Epithelial cell of proximal tubule (primary cell): ENCODE data around the gene ZFYVE27. TPM values are rescaled to one million over a fixed set of nuclear protein-coding genes. Genes with fewer than 3 reads are reported as not detected.

Experiments
- DNase-seq: peaks from one replicate; pipeline ENCODE4 v3.0.0-alpha.2; 2011; ENCODE audit warnings: low read depth
- H3K4me3 ChIP-seq: 2 replicates; pipeline ENCODE4 v1.5.1; 2011; ENCODE audit warnings: low read depth, mild to moderate bottlenecking, low read length
- total RNA-seq: library from RNA; depleted of rRNA; stranded (reverse); fragments of >200 nt; gene quantifications from 2 replicates; pipeline ENCODE4 v1.2.3, GENCODE V29; 2015
- TF ChIP-seq, protein P1 (sequence below): conservative IDR thresholded peaks from 2 replicates; pipeline ENCODE4 v1.5.1; 2012; ENCODE audit warnings: low read depth, mild to moderate bottlenecking, low read length

The ZFYVE27 gene
- total RNA-seq, 1 donor from 2014 or later: 13.5 TPM

DNA sequence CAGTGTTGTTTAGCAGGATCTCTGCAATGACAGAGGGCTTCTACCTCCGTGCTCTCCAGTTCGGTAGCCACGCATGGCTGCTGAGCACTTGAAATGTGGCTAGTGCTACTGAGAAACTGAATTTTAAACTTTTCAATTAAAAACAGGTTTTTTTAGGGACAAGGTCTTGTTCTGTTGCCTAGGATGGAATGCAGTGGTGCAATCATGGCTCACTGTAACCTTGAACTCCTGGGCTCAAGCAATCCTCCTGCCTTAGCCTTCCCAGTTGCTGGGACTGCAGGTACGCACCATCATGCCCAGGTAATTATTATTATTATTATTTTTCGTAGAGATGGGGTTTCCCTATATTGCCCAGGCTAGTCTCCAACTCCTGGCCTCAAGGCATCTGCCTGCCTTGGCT, 48.3 kb downstream of the ZFYVE27 start:
- no peak for DNase-seq
- TF ChIP-seq, protein P1, sequence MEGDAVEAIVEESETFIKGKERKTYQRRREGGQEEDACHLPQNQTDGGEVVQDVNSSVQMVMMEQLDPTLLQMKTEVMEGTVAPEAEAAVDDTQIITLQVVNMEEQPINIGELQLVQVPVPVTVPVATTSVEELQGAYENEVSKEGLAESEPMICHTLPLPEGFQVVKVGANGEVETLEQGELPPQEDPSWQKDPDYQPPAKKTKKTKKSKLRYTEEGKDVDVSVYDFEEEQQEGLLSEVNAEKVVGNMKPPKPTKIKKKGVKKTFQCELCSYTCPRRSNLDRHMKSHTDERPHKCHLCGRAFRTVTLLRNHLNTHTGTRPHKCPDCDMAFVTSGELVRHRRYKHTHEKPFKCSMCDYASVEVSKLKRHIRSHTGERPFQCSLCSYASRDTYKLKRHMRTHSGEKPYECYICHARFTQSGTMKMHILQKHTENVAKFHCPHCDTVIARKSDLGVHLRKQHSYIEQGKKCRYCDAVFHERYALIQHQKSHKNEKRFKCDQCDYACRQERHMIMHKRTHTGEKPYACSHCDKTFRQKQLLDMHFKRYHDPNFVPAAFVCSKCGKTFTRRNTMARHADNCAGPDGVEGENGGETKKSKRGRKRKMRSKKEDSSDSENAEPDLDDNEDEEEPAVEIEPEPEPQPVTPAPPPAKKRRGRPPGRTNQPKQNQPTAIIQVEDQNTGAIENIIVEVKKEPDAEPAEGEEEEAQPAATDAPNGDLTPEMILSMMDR: no peak
- H3K4me3 ChIP-seq: no peak overlapping the region

DNA sequence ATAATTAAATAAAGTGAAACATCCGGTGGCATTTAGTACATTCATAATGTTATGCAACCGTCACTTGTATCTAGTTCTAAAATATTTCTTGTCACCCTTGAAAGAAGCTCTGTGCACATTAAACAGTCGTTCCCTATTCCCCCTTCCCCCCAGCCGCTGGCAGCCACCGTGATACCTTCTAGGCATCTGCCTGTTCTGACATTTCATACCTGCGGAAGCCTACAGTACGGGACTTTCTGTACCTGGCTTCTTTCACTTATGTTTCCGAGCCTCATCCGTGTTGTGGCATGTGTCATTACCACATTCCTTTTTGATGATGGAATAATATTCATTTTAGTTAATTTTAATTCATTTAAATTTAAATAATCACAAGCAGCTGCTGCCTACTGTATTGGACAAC, 48.8 kb downstream of the ZFYVE27 start:
- no peak overlapping the region for H3K4me3 ChIP-seq
- no peak for DNase-seq
- TF ChIP-seq, protein P1: no peak

DNA sequence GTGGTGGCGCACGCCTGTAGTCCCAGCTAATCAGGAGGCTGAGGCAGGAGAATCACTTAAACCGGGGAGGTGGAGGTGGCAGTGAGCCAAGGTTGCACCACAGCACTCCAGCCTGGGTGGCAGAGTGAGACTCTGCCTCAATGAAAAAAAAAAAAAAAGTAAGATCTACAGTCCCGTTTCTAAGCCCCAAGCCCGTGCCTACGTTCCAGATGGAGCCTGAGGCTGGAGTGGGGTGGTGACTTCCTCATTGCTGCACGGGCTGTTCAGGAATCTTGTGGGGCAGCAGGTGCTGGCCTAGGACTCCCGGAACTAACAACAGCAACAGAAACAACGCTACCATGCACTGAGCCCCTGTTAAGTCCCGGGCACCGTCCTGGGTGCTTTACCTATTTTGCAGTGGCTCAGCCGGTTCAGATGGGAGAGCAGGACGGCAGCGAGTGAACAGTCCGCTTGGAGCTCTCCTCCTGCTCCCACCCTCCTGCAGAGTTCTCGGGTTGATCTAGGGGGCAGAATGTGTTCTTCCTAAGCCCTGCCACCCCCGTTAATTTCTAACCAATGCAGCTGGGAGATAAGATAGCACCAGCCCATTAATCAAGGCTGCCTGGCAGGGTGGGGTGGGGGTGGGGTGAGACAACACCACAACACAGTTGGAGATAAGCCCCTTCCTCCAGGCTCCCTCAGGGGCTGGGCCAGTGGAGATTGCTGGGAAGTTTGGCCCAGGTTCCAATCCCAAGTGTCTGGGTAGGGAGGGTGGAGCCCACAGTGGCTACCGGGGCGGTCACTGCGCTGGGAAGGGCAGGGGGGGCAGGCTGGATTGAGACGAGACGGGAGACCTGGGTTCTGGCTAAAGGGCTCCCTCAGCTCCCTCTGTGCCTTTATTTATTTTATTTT, 51.9 kb downstream of the ZFYVE27 start:
- DNase-seq: no peak
- TF ChIP-seq, protein P1: peak; percentile 6
- peak overlapping the region; percentile 23 for H3K4me3 ChIP-seq

DNA sequence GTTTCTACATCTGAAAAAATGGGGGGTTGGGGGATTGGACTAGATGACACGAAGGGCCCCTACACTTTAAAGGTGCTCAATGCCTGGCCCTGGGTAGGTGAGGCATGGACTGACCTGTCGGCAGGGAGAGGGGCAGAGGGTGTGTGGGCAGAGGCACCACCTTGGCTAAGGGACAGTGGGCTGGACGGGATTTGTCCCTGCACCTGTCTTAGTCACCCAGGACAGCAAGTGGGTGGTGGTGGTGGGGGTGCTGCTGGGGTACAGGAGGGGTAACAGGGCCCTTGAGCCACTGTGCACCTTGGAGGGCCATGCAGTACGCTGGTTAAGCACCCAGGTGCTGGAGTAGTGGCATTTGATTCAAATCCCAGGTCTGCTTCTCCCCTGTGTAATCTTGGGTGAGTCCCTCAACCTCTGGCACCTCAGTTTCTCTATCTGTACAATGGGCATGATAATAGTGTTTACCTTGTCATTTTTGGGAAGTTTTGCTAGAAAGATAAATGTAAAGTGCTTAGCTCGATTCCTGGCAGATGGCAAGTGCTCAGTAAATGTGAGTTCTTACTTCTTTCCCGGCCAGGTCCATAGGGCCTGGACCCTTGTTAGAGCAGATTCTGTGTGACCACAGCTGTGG, 53.0 kb downstream of the ZFYVE27 start:
- TF ChIP-seq, protein P1: no peak
- H3K4me3 ChIP-seq: no peak overlapping the region
- no peak for DNase-seq

DNA sequence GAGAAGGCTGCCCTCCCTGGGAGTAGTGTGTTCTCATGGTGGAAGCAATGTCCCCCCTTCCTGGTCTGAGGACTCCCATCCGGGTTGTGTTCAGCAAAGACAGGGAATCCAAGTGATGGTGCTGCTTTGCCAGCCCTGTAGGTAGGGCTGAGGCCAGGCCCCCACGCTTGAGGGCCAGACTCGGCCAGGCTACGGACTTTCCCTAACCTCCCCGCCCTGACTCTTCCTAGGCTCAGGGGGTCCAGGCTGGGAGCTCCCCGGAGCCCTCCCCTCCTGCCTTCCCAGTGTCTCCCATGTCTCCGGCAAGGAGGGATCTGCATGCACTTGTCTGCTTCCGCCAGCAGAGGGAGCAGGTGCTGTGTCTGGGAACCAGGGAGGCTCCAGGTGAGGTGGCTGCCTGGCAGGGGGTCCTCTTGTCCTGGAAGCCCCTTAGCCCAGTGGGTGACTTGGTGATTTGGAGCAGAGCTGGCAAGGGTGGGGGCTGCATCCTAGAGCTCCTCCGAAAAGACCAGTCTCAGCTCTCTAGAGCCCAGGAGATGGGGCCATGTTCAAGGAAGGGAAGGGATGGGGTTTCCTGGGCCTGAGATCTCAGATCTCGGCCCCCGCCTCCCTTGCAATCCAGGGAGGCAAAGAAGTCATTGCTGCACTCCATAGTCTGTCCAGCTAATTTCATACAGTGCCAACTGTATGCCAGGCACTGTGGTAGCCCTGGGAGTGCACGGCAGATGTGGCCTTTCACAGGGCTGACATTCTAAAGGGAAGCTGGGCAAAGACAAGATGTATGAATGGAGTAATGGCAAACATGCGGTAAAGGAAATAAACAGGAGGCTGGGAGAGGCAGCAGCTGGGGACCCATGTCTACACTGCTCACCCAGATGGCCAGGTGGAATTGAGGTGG, 55.1 kb downstream of the ZFYVE27 start:
- TF ChIP-seq, protein P1: peak; percentile 97
- H3K4me3 ChIP-seq: no peak overlapping the region
- DNase-seq: no peak

DNA sequence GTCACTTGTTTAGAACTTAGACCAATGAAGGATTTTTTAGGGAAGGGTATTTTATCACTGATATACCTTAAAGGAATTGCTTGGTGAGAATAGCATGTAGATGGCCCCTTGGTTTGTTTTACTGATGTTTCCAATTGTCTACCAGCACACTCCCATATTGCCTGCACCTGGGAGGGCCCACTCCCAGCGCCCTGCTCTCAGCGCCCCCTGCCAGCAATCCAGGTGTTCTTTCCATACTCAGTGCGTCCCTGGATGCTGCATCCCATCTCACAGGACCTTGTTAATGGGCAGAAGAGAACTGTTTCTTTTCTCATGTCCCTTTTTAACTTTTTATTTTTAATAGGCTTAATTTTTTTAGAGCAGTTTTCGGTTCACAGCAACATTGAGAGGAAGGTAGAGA, 59.0 kb downstream of the ZFYVE27 start:
- DNase-seq: no peak
- TF ChIP-seq, protein P1: no peak
- H3K4me3 ChIP-seq: no peak overlapping the region
